ENCODE results near the gene STMND1.

STMND1 gene

GRCh38 chr6:17167327-17167979, 65.6 kb downstream of the STMND1 start:
- no peak for DNase-seq

- DNase-seq: no peak
Measured at GRCh38 chr6:17169291-17169690, 67.4 kb downstream of the STMND1 start.

DNA sequence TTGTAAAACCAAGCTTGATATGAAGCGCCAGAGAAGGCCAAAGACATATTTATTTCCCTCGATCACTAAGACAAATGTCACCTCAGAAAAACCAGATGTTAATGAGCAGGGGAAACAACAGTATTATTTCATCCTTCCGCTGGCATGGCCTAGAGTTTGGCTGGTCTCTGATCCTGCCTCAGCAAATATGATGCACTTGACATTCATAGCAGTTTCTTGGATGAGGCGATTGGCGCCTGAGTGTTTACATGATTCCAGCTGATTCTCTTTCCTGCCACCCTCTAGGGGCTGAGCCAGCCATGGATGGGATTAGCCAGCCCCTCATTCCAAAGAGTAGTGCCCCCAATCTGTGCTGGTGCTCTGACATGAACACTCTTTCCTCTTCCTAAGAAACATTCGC, 67.9 kb downstream of the STMND1 start:
- DNase-seq: no peak

GRCh38 chr6:17172836-17173470, 71.1 kb downstream of the STMND1 start:
- DNase-seq: no peak

DNA sequence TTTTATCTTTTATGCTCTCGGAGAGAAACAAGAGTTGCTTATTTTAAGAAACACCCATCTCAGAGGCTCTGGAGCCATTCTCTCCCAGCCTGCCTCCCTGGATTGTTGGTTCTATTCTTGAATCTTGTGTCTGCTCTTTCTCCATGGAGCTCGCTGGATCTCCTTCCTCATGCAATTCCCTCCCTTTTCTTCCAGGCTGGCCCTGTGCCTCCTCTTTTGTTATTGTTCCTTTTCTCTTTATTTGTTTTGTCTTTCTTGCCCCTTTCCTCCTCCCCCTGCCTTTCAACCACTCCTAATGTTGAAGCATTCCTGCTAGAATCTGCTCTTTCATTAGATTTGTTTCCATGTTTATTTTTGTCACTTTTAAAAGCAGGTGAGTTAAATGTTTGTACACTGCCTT, 76.5 kb downstream of the STMND1 start:
- no peak for DNase-seq

GRCh38 chr6:17178754-17179529, 77.1 kb downstream of the STMND1 start:
- no peak for DNase-seq

DNA sequence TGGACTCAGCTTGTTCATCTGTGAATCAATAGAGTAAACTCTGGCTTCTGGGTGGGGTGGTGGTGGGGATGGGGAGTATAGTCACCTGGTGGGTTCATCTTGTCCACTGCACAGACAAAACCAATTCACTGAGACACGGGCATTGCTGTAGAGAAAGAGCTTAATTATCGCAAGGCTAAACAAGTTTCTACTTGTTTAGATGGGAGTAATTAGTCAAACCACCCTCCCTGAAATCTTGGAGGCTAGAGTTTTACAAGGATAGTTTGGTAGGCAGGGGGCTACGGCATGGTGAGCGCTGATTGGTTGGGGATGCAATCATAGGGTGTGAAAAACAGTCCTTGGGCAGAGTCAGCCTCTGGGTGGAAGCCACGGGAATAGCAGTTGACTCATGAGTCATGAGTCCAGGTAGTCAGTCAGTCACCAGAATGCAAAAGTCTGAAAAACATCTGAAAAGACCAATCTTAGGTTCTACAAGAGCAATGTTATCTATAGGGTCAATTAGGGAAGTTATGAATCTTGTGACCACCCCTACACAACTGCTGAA, 77.8 kb downstream of the STMND1 start:
- DNase-seq: no peak
